GM23338 (cell line): ENCODE data around the gene UNC13C.

Source experiments
- CTCF ChIP-seq, 2 experiments: fragments of 200-600 bp in 1 of 2; sonication (generic) in 1 of 2; conservative IDR thresholded peaks; 2 replicates each; pipeline versions ENCODE4 v1.5.1 to v1.6.1; 2016 to 2017; ENCODE audit warnings: antibody characterized with exemption in 2 of 2, low read depth in 2 of 2, mild to moderate bottlenecking in 2 of 2, moderate library complexity in 1 of 2
- EZH2 ChIP-seq: fragments of 200-600 bp; sonication (generic); IDR thresholded peaks from one replicate; pipeline ENCODE4 v1.8.0; 2017; ENCODE audit warnings: antibody characterized with exemption, mild to moderate bottlenecking, low read depth; ENCODE audit not compliant: unreplicated experiment
- ZNF114 ChIP-seq: fragments of 250-450 bp; sonication (Bioruptor Pico); IDR thresholded peaks from 2 replicates; pipeline ENCODE4 v1.5.0; 2020; ENCODE audit warnings: mild to moderate bottlenecking, moderate library complexity

- no peak; a peak in 1 of 4 replicates for TF ChIP-seq CTCF (conservative IDR thresholded peaks at IDR 0.05; ENCODE audit: low read depth in 2 of 2)
- TF ChIP-seq EZH2, result no peak
- no peak for TF ChIP-seq ZNF114 (CRISPR knock-in tag)
These were observed 304.1 kb downstream of the UNC13C start for GRCh38 chr15:54282228-54282836.
